ENCODE data around the gene TMLHE.

TMLHE gene

DNA sequence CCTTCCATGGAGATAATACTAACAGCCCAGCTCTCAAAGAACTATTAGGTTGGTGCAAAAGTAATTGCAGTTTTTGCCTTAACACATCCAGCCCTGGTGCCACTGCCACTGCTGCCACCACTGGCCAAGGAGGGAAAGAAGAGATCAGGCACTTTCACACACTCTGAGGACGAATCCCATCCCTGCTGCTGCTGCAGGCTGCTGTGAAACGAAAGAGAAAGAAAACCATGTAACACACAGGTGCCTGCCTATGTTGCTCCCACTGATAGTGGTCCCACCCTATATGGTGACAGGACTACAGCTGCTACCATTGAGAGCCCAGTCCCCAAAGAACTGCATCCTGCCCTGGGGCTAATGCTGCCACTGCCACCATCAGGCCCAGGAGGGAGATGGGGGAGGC is 35.1 kb downstream of the TMLHE start:
- Histone ChIP-seq H3K4me1 (ENCODE audit: low read length) (peaks cover 6% of the 10 kb centered on the region; the same call in 1 of the 2 replicates), H3K79me2 (ENCODE audit: low read length) (peaks cover 10% of the 10 kb centered on the region; the same call in 1 of the 2 replicates), H3K27ac (ENCODE audit: low read length) (peak overlapping the region; percentile 25; the same call in 1 of the 2 replicates), H3K27me3 (replicated peaks; ENCODE audit: insufficient read depth, low read length) (no peaks in the 10 kb centered on the region), H3K9me2 (replicated peaks; ENCODE audit: insufficient read depth, low read length) (no peaks in the 10 kb centered on the region), H3K4me2 (ENCODE audit: low read depth, low read length) (peak overlapping the region; percentile 33; the same call in 1 of the 2 replicates), H2AFZ (ENCODE audit: low read length) (no peak overlapping the region), H3K9ac (ENCODE audit: low read length) (no peak overlapping the region), H3K4me3 (ENCODE audit: low read length) (no peak overlapping the region), H3K36me3 (replicated peaks; ENCODE audit: insufficient read depth, low read length) (no peaks in the 10 kb centered on the region), H3K9me3 (replicated peaks; ENCODE audit: insufficient read depth, low read length) (no peaks in the 10 kb centered on the region), H3F3A (ENCODE audit: insufficient read depth, low read length) (no peaks in the 10 kb centered on the region), H4K20me1 (ENCODE audit: insufficient read depth, low read length) (no peaks in the 10 kb centered on the region)
- DNase-seq: peak; percentile 68
- TF ChIP-seq CTCF (IDR thresholded peaks at IDR 0.05; ENCODE audit: low read length) (peak; percentile 42), EZH2 (optimal IDR thresholded peaks at IDR 0.05; ENCODE audit: low read depth, low read length) (no peak), EZH2phosphoT487 (IDR thresholded peaks at IDR 0.05; ENCODE audit: low read length) (no peak)

- Histone ChIP-seq H3K27ac (ENCODE audit: low read length) (no peak overlapping the region), H3K9ac (ENCODE audit: low read length) (no peak overlapping the region), H3K9me2 (replicated peaks; ENCODE audit: insufficient read depth, low read length) (no peaks in the 10 kb centered on the region), H3K9me3 (replicated peaks; ENCODE audit: insufficient read depth, low read length) (no peaks in the 10 kb centered on the region), H3F3A (ENCODE audit: insufficient read depth, low read length) (no peaks in the 10 kb centered on the region), H4K20me1 (ENCODE audit: insufficient read depth, low read length) (no peaks in the 10 kb centered on the region), H3K79me2 (ENCODE audit: low read length) (no peaks in the 10 kb centered on the region), H3K27me3 (replicated peaks; ENCODE audit: insufficient read depth, low read length) (no peaks in the 10 kb centered on the region), H2AFZ (ENCODE audit: low read length) (no peak overlapping the region), H3K4me2 (ENCODE audit: low read depth, low read length) (no peak overlapping the region), H3K4me1 (ENCODE audit: low read length) (no peaks in the 10 kb centered on the region), H3K4me3 (ENCODE audit: low read length) (no peak overlapping the region), H3K36me3 (replicated peaks; ENCODE audit: insufficient read depth, low read length) (no peaks in the 10 kb centered on the region)
- no peak for DNase-seq
- TF ChIP-seq EZH2 (optimal IDR thresholded peaks at IDR 0.05; ENCODE audit: low read depth, low read length): no peak
- TF ChIP-seq EZH2phosphoT487 (IDR thresholded peaks at IDR 0.05; ENCODE audit: low read length): no peak
- TF ChIP-seq CTCF (IDR thresholded peaks at IDR 0.05; ENCODE audit: low read length): no peak
These were observed 49.7 kb downstream of the TMLHE start for GRCh38 chrX:155563099-155563498.

DNA sequence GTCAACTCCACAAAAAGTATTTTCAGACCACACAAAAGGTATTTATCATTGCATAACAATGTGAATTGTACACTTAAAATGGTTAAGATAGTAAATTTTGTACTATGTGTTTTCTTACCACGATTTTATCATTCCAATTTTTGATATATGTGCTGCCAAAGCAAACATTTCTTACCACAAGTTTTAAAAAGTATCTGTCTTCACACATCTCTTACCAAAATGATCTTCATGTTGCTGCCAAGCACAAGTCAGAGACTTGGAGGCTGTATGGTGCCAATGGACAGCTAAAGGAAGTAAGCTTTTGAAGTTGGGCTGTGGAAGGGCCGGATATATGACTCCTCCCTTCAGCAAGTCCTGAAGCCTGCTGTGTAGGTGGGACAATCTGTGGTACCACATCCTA is 67.9 kb downstream of the TMLHE start:
- H3K9me2 ChIP-seq (replicated peaks; ENCODE audit: insufficient read depth, low read length): no peaks in the 10 kb centered on the region
- no peaks in the 10 kb centered on the region for H3K9me3 ChIP-seq (replicated peaks; ENCODE audit: insufficient read depth, low read length)
- no peak overlapping the region for H3K9ac ChIP-seq (ENCODE audit: low read length)
- H3K4me3 ChIP-seq (ENCODE audit: low read length): no peak overlapping the region
- no peak for DNase-seq
- no peaks in the 10 kb centered on the region for H3K36me3 ChIP-seq (replicated peaks; ENCODE audit: insufficient read depth, low read length)
- H3F3A ChIP-seq (ENCODE audit: insufficient read depth, low read length): no peaks in the 10 kb centered on the region
- H3K79me2 ChIP-seq (ENCODE audit: low read length): no peaks in the 10 kb centered on the region
- no peaks in the 10 kb centered on the region for H4K20me1 ChIP-seq (ENCODE audit: insufficient read depth, low read length)
- no peak overlapping the region for H3K4me2 ChIP-seq (ENCODE audit: low read depth, low read length)
- TF ChIP-seq EZH2phosphoT487 (IDR thresholded peaks at IDR 0.05; ENCODE audit: low read length): no peak
- TF ChIP-seq CTCF (IDR thresholded peaks at IDR 0.05; ENCODE audit: low read length): no peak
- TF ChIP-seq EZH2 (optimal IDR thresholded peaks at IDR 0.05; ENCODE audit: low read depth, low read length): no peak
- no peaks in the 10 kb centered on the region for H3K4me1 ChIP-seq (ENCODE audit: low read length)
- no peak overlapping the region for H3K27ac ChIP-seq (ENCODE audit: low read length)
- no peak overlapping the region for H2AFZ ChIP-seq (ENCODE audit: low read length)
- no peaks in the 10 kb centered on the region; the same call in 1 of the 2 replicates for H3K27me3 ChIP-seq (replicated peaks; ENCODE audit: insufficient read depth, low read length)
